K562 (cell line): Measurements from ENCODE around the gene NHSL2. TPM values are rescaled to one million over a fixed set of nuclear protein-coding genes. Genes with fewer than 3 reads are reported as not detected.

Source experiments
- ARHGAP35 ChIP-seq: fragments of 450-650 bp; IDR thresholded peaks from 2 replicates; pipeline ENCODE4 v1.6.1; 2018; ENCODE audit not compliant: partially characterized antibody
- CHD1 ChIP-seq: fragments of 200-600 bp; sonication (generic); IDR thresholded peaks from one replicate; pipeline ENCODE4 v1.6.1; 2012; ENCODE audit warnings: mild to moderate bottlenecking, moderate library complexity, low read length, inconsistent platforms
- DNMT1 ChIP-seq: fragments of 450-650 bp; IDR thresholded peaks from 2 replicates; pipeline ENCODE4 v1.6.1; 2016; ENCODE audit warnings: antibody characterized with exemption, mild to moderate bottlenecking
- GATAD2A ChIP-seq: fragments of 450-650 bp; IDR thresholded peaks from 2 replicates; pipeline ENCODE4 v1.6.1; 2017
- HNRNPK ChIP-seq: fragments of 200-400 bp; formaldehyde crosslinking; IDR thresholded peaks from one replicate; pipeline ENCODE4 v1.6.1; 2018; ENCODE audit warnings: mild to moderate bottlenecking, low read depth, low read length; ENCODE audit not compliant: poor library complexity, severe bottlenecking
- KDM1A ChIP-seq, 2 experiments: fragments of 450-650 bp; IDR thresholded peaks; 2 replicates each; pipeline ENCODE4 v1.6.1; 2016; ENCODE audit warnings: mild to moderate bottlenecking in 2 of 2
- MCM3 ChIP-seq: fragments of 450-650 bp; IDR thresholded peaks from 2 replicates; pipeline ENCODE4 v1.6.1; 2016
- NRF1 ChIP-seq, 2 experiments: fragments of 450-650 bp; IDR thresholded peaks in 1 of 2; conservative IDR thresholded peaks in 1 of 2; 2 replicates each; pipeline ENCODE4 v1.6.1; 2014; ENCODE audit warnings: mild to moderate bottlenecking in 2 of 2
- PRPF4 ChIP-seq: fragments of 200-400 bp; formaldehyde crosslinking; IDR thresholded peaks from one replicate; pipeline ENCODE4 v1.6.1; 2017; ENCODE audit warnings: low read length, low read depth, mild to moderate bottlenecking; ENCODE audit not compliant: insufficient read depth, poor library complexity, severe bottlenecking
- SMARCB1 ChIP-seq: IDR thresholded peaks from 2 replicates; pipeline ENCODE4 v1.6.1; 2011; ENCODE audit warnings: improper control_type of control experiment, low read depth; ENCODE audit not compliant: insufficient read length
- ZFP36 ChIP-seq: fragments of 150-350 bp; IDR thresholded peaks from 2 replicates; pipeline ENCODE4 v1.6.1; 2018; ENCODE audit warnings: low read length, low read depth; ENCODE audit not compliant: partially characterized antibody
- ZNF140 ChIP-seq: fragments of 250-450 bp; sonication (Bioruptor Pico); IDR thresholded peaks from 2 replicates; pipeline ENCODE4 v1.8.0; 2021; ENCODE audit warnings: moderate library complexity, mild to moderate bottlenecking, inconsistent platforms
- ZNF174 ChIP-seq: fragments of 250-450 bp; sonication (Bioruptor Pico); IDR thresholded peaks from 2 replicates; pipeline ENCODE4 v1.4.0; 2020; ENCODE audit warnings: mild to moderate bottlenecking
- ZNF184 ChIP-seq: sonication (generic); formaldehyde crosslinking; IDR thresholded peaks from 2 replicates; pipeline ENCODE4 v1.5.0; 2020; ENCODE audit warnings: missing genetic modification reagents
- polyA plus RNA-seq, 8 experiments: library from polyadenylated mRNA; depleted of rRNA in 4 of 8; stranded (reverse) in 5 of 8; unstranded in 3 of 8; fragments of >200 nt; fragmentation: Nextera tagmentation in 2 of 8; fragmentation: Illumina TruSeq in 1 of 8; extraction: Ambion mirVana in 2 of 8; extraction: Trizol in 1 of 8; gene quantifications; 2 replicates each; pipeline versions ENCODE4 v1.2.1 to v1.2.3, GENCODE V29; 2011 to 2014; ENCODE audit warnings: inconsistent platforms in 1 of 8, missing spikeins in 1 of 8
- total RNA-seq, 7 experiments: library from RNA; depleted of rRNA in 6 of 7; stranded (reverse); fragments of >200 nt in 6 of 7; fragmentation: Illumina TruSeq in 2 of 7; extraction: Trizol in 2 of 7; gene quantifications; 2 replicates each; pipeline versions ENCODE4 v1.2.1 to v1.2.3, GENCODE V29; 2011 to 2021; ENCODE audit warnings: low replicate concordance in 1 of 7
- TF ChIP-seq, protein P1 (sequence below): fragments of 250-450 bp; sonication (Bioruptor Pico); IDR thresholded peaks from 2 replicates; pipeline ENCODE4 v1.9.0; 2021; ENCODE audit warnings: mild to moderate bottlenecking
- TF ChIP-seq, protein P2 (sequence below): sonication (generic); formaldehyde crosslinking; IDR thresholded peaks from 2 replicates; pipeline ENCODE4 v1.8.0; 2022; ENCODE audit warnings: mild to moderate bottlenecking, missing genetic modification reagents
- TF ChIP-seq, protein P3 (sequence below): IDR thresholded peaks from 3 replicates; pipeline ENCODE4 v1.6.1; 2011; ENCODE audit warnings: borderline replicate concordance, mild to moderate bottlenecking, moderate library complexity; ENCODE audit not compliant: insufficient read length; ENCODE audit errors: extremely low read depth

Gene NHSL2
- total and polyA plus RNA-seq, 9 of the 15 experiments (the other 6 are each of a cell fraction or from before 2014, with no cell fraction given), result 0.02 TPM; not detected in 8

GRCh38 chrX:72181178-72182125, 270.8 kb downstream of the NHSL2 start, which contains the start of gene PIN4 (continued):
- TF ChIP-seq HNRNPK (no peak), GATAD2A (no peak), KDM1A (IDR thresholded peaks at IDR 0.05) (no peak), DNMT1 (no peak), NRF1 (conservative IDR thresholded peaks at IDR 0.05 in 1 of 2, IDR thresholded peaks at IDR 0.05 in 1 of 2) (peak; percentile 87 to 89), SMARCB1 (no peak), ZNF140 (CRISPR knock-in tag) (no peak), ARHGAP35 (no peak), ZNF174 (no peak), PRPF4 (no peak), CHD1 (no peak), ZNF184 (CRISPR knock-in tag) (no peak), MCM3 (no peak), ZFP36 (no peak)
- TF ChIP-seq, protein P1, sequence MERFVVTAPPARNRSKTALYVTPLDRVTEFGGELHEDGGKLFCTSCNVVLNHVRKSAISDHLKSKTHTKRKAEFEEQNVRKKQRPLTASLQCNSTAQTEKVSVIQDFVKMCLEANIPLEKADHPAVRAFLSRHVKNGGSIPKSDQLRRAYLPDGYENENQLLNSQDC (CRISPR knock-in tag), result no peak
- TF ChIP-seq, protein P2, sequence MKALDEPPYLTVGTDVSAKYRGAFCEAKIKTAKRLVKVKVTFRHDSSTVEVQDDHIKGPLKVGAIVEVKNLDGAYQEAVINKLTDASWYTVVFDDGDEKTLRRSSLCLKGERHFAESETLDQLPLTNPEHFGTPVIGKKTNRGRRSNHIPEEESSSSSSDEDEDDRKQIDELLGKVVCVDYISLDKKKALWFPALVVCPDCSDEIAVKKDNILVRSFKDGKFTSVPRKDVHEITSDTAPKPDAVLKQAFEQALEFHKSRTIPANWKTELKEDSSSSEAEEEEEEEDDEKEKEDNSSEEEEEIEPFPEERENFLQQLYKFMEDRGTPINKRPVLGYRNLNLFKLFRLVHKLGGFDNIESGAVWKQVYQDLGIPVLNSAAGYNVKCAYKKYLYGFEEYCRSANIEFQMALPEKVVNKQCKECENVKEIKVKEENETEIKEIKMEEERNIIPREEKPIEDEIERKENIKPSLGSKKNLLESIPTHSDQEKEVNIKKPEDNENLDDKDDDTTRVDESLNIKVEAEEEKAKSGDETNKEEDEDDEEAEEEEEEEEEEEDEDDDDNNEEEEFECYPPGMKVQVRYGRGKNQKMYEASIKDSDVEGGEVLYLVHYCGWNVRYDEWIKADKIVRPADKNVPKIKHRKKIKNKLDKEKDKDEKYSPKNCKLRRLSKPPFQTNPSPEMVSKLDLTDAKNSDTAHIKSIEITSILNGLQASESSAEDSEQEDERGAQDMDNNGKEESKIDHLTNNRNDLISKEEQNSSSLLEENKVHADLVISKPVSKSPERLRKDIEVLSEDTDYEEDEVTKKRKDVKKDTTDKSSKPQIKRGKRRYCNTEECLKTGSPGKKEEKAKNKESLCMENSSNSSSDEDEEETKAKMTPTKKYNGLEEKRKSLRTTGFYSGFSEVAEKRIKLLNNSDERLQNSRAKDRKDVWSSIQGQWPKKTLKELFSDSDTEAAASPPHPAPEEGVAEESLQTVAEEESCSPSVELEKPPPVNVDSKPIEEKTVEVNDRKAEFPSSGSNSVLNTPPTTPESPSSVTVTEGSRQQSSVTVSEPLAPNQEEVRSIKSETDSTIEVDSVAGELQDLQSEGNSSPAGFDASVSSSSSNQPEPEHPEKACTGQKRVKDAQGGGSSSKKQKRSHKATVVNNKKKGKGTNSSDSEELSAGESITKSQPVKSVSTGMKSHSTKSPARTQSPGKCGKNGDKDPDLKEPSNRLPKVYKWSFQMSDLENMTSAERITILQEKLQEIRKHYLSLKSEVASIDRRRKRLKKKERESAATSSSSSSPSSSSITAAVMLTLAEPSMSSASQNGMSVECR, result 0 out of 2 replicates have a peak, but pooled peaks have one; percentile 25
- TF ChIP-seq, protein P3, sequence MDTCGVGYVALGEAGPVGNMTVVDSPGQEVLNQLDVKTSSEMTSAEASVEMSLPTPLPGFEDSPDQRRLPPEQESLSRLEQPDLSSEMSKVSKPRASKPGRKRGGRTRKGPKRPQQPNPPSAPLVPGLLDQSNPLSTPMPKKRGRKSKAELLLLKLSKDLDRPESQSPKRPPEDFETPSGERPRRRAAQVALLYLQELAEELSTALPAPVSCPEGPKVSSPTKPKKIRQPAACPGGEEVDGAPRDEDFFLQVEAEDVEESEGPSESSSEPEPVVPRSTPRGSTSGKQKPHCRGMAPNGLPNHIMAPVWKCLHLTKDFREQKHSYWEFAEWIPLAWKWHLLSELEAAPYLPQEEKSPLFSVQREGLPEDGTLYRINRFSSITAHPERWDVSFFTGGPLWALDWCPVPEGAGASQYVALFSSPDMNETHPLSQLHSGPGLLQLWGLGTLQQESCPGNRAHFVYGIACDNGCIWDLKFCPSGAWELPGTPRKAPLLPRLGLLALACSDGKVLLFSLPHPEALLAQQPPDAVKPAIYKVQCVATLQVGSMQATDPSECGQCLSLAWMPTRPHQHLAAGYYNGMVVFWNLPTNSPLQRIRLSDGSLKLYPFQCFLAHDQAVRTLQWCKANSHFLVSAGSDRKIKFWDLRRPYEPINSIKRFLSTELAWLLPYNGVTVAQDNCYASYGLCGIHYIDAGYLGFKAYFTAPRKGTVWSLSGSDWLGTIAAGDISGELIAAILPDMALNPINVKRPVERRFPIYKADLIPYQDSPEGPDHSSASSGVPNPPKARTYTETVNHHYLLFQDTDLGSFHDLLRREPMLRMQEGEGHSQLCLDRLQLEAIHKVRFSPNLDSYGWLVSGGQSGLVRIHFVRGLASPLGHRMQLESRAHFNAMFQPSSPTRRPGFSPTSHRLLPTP, result no peak
